Measurements from ENCODE around the gene SETD3. TPM values are rescaled to one million over a fixed set of nuclear protein-coding genes. Genes with fewer than 3 reads are reported as not detected.

SETD3 gene
- polyA plus RNA-seq, 4 donors, result 64.1 to 73.6 (median 67.3) TPM

- DNase-seq (ENCODE audit: low read depth in 4 of 4, low spot score in 3 of 4), result no peak
These were observed 37.2 kb upstream of the SETD3 start for GRCh38 chr14:99517643-99518381.

GRCh38 chr14:99516871-99517642 lies 36.4 kb upstream of the SETD3 start:
- no peak for DNase-seq (ENCODE audit: low read depth in 4 of 4, low spot score in 3 of 4)

GRCh38 chr14:99516156-99516870 lies 35.7 kb upstream of the SETD3 start:
- DNase-seq (ENCODE audit: low read depth in 4 of 4, low spot score in 3 of 4), result no peak

GRCh38 chr14:99515301-99516155 lies 34.9 kb upstream of the SETD3 start:
- DNase-seq (ENCODE audit: low read depth in 4 of 4, low spot score in 3 of 4), result no peak

GRCh38 chr14:99514552-99515300 lies 34.1 kb upstream of the SETD3 start:
- DNase-seq (ENCODE audit: low read depth in 4 of 4, low spot score in 3 of 4), result no peak

- DNase-seq (ENCODE audit: low read depth in 4 of 4, low spot score in 3 of 4), result no peak
These were observed 33.4 kb upstream of the SETD3 start for GRCh38 chr14:99513946-99514551.

GRCh38 chr14:99513183-99513694 lies 32.6 kb upstream of the SETD3 start:
- DNase-seq (ENCODE audit: low read depth in 4 of 4, low spot score in 3 of 4), result no peak

GRCh38 chr14:99512571-99513182 lies 32.0 kb upstream of the SETD3 start:
- DNase-seq (ENCODE audit: low read depth in 4 of 4, low spot score in 3 of 4), result no peak

- DNase-seq (ENCODE audit: low read depth in 4 of 4, low spot score in 3 of 4), result no peak
These were observed 31.4 kb upstream of the SETD3 start for GRCh38 chr14:99512110-99512449.

GRCh38 chr14:99511421-99512109 lies 30.9 kb upstream of the SETD3 start:
- no peak for DNase-seq (ENCODE audit: low read depth in 4 of 4, low spot score in 3 of 4)

- DNase-seq (ENCODE audit: low read depth in 4 of 4, low spot score in 3 of 4), result no peak
These were observed 30.0 kb upstream of the SETD3 start for GRCh38 chr14:99510556-99511139.

GRCh38 chr14:99509871-99510555 lies 29.4 kb upstream of the SETD3 start:
- no peak for DNase-seq (ENCODE audit: low read depth in 4 of 4, low spot score in 3 of 4)

- DNase-seq (ENCODE audit: low read depth in 4 of 4, low spot score in 3 of 4), result no peak
These were observed 28.4 kb upstream of the SETD3 start for GRCh38 chr14:99508896-99509629.

- DNase-seq (ENCODE audit: low read depth in 4 of 4, low spot score in 3 of 4), result no peak
These were observed 27.4 kb upstream of the SETD3 start for GRCh38 chr14:99507860-99508640.

- DNase-seq (ENCODE audit: low read depth in 4 of 4, low spot score in 3 of 4), result no peak
These were observed 25.6 kb upstream of the SETD3 start for GRCh38 chr14:99506276-99506675.

GRCh38 chr14:99505089-99505488 lies 24.4 kb upstream of the SETD3 start:
- DNase-seq (ENCODE audit: low read depth in 4 of 4, low spot score in 3 of 4), result no peak
